GM19238 (cell line): ENCODE results near the gene ARHGAP15.

Source experiments
- DNase-seq: peaks from one replicate; pipeline ENCODE4 v3.0.0; 2011; ENCODE audit warnings: low spot score; ENCODE audit not compliant: insufficient read length

The ARHGAP15 gene

DNA sequence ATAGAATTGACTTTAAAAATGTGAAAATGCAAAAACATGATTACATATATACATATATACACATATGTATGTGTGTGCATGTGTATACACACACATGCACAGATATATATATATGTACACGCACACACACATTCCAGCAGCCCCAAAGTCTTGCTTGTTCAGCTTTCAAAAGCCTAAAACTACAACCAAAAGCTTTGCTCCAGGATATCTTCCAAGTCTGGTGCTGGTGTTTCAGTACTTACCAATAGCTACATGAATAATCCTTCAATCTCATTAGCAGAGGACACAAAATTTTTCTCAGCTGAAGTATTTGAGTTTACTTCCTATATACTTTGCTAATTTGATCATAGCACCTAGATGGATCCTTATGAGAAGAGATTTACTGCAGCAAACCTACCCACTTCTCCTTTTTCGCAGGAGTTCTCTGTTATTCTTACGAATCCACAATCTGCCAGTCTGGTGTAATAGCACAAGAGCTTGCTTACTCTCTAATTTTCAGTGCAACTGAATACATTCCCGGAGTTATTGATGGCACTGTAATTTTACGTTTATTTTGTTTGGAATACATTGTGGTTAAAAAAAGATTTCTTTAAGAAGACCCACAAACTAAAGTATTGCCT, 553.3 kb downstream of the ARHGAP15 start:
- no peak for DNase-seq

GRCh38 chr2:143683977-143684376, 554.8 kb downstream of the ARHGAP15 start:
- no peak for DNase-seq

GRCh38 chr2:143684551-143685320, 555.5 kb downstream of the ARHGAP15 start:
- no peak for DNase-seq

- no peak for DNase-seq
Measured at GRCh38 chr2:143685421-143686078, 556.3 kb downstream of the ARHGAP15 start.

DNA sequence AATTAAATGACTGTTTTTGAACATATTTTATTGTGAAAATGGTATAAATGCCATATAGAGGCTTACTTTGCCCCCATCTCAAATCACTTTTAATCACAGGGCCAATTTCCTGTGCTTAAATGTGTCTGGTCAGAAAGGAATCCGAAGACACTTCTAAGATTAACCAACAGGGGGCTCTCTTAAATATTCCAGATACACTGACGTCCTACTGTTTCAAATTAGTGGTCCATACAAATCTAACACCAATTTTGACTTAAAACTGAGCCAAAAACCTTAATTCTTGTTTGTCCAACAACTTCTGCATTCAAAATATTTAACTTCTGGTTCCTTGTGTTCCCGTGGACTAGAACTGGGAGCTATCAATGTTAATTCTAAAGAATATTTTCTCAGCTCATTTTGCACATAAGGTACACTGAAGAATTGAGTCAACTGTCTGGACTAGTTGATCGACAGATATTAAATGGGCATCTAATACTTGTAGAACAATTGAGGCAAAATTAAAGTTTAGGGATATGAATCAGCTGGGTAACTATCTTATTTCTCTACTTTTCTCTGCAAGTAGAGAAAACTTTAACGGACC, 557.5 kb downstream of the ARHGAP15 start:
- DNase-seq = no peak

- DNase-seq = no peak
Measured at GRCh38 chr2:143688248-143688647, 559.0 kb downstream of the ARHGAP15 start.

DNA sequence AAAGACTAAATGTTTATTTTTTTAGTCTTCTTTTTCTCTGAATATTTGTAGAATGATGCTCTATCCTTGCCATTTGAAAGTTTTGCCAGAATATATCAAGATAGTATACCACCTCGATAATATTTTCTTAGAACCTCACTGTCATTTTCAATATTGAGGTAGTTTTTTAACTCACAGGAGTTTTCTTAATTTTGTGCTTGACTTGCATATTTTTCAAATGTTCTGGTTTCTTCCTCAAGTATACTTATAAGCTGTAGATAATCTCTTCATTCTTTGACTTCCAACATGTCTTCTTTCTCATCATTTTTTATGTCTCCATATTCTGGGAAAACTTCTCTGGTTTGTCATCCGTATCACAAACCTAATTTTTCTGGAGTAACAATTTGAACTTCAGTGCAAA, 559.6 kb downstream of the ARHGAP15 start:
- DNase-seq = no peak

GRCh38 chr2:143689541-143689940, 560.3 kb downstream of the ARHGAP15 start:
- DNase-seq = no peak

DNA sequence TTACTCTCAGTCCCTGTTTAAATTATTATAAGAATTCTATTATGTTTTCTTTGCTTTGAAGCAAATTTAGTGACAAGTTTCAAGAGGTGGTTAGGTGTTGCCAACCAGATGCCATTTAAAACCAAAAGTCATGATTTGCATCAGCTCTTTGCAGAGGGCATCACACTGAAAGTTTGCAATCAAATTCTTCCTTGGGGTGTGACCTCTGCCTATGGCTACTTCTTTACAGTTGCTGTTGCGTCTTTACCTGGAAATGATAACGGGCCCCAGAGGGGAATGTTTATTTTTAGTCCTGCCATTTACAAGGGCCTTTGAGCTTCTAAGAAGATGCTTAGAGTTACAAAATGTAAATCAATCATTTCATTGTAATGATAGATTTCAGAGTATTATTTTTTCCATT, 561.0 kb downstream of the ARHGAP15 start:
- DNase-seq = no peak

DNA sequence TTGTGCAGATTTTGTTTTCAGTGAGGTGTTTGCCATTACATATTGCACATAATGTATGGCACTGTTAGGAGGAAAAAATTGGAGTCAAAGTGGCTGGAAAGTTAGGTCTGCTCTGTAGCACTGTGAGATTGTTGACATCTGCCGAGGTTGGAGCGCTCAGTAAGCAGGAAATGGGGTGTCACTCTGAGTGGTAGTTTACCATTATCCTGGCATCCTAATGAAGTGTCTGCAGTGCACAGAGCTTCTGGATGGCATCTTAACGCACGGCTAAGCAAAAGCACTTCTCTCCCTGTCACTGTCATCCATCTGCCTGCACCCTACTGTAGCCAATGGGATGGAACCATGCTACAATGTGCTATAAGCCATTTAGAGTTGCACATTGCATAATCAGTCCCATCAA, 561.9 kb downstream of the ARHGAP15 start:
- no peak for DNase-seq

- DNase-seq = no peak
Measured at GRCh38 chr2:143692162-143692561, 562.9 kb downstream of the ARHGAP15 start.

DNA sequence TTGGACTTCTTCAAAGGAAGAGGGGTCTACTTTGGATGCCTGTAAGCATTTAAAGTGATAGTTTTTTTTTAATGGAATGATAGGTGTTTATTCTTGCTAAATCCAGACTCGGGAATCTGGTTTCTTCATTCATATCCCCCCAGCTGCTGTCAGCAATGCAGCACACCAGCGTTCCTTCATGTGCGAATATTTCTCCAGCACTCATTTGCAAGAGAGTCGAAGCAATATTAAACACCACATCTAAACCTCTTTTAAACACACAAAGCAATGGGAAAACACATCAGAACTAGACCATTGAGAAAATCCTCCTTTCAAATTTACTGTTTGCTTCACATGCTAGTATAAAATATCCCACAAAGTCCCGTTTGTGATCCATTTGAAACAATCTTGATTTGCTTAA, 563.7 kb downstream of the ARHGAP15 start:
- DNase-seq = no peak

DNA sequence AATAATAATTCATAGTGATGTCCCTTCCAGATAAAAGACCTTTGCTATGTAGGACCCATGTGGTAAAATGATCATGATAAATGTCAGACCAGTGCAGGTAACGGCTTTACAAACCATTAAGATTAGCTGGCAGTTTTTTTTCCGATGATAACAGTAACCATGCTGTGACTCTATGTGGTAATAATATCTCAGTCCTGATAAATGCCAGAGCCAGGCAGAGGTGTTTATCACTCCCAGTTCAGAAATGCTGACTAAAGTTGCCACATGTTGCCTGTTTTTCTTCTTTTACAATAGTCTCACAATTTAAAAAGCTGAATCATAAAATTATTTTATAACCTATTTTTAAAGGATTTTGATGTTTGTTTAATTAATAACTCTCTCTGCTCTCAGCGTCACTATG, 565.1 kb downstream of the ARHGAP15 start:
- no peak for DNase-seq

DNA sequence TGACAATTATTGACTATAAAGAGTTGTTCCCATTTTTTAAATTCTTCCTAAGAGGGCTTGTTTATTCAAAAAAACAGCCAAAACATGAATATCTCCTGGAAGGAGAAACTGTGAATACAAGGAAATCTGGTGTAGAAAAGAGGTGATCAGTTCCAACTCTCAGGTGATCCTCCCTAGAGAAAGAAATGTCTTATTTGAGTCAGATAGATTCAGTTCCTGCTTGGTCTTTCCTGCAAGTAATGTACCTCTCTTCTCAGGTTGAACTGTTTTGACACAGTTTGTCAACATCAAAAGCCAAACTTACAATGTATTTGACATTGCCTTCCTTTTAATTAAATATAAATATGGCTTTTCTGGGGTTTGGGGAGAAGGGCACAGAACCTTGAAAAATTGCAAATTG, 567.4 kb downstream of the ARHGAP15 start:
- DNase-seq = no peak

GRCh38 chr2:143697744-143698143, 568.5 kb downstream of the ARHGAP15 start:
- no peak for DNase-seq

- no peak for DNase-seq
Measured at GRCh38 chr2:143698352-143698751, 569.1 kb downstream of the ARHGAP15 start.

- DNase-seq = no peak
Measured at GRCh38 chr2:143698888-143699570, 569.8 kb downstream of the ARHGAP15 start.

GRCh38 chr2:143700865-143701264, 571.6 kb downstream of the ARHGAP15 start:
- no peak for DNase-seq

DNA sequence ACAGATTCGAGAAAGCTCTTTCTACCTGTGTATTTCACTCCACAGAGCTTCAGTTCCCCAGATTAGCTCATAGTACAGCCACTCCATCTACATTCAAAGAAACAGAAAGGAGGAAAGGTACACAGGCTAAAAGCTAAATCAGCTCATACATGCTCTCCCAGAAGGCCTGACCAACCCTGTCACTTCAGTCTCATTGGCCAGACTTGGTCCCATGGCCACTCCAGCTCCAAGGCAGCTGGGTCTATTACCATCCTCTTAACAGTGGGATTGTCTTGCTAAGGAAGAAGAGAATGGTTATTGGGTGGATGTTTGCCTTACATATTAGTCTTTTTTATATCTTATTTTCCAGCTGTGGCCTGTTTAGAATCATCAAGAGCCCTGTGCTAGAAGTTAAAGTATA, 572.6 kb downstream of the ARHGAP15 start:
- DNase-seq = no peak

- DNase-seq = no peak
Measured at GRCh38 chr2:143702931-143703330, 573.7 kb downstream of the ARHGAP15 start.

- no peak for DNase-seq
Measured at GRCh38 chr2:143704451-143705106, 575.4 kb downstream of the ARHGAP15 start.
